Right forelimb (tissue), 1 donor: ENCODE data around the gene BABAM2.
A peak's percentile ranks its signal among the peaks of the same experiment; 100 is the strongest.

Experiments
- DNase-seq: peaks from one replicate; pipeline ENCODE4 v3.0.0-alpha.2; 2018

The BABAM2 gene

DNA sequence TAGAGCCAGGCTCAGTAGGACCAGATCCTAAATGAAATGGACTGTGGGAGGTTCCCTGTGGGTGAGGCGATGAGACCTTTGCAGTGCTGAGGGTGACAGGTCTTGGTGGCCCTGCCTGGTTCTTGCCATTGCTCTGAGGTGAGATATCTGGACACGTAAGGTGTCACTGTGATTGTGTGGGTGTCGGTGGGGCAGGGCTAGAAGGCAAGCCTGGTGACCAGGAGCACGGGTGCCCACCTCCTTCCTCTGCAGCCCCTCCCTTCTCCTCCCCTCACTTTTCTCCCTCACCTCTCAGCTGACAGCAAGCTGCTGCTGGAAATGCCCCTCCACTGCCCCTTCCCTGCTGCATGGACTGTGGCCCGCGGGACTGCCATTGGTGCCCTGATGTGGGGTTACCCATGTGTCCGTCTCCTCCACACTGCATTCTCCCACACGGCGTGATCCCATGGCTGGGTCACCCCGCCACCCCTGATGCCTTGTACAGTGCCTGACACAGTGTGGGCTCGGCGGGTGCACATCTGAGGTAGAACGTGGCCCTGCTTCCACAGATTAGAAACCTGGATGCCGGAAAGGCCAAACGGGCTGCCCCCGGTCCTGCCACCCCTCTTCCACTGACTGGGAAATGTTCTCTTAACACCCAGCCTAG lies 446.6 kb downstream of the BABAM2 start:
- peak; percentile 35 for DNase-seq

GRCh38 chr2:28338046-28338817 lies 447.7 kb downstream of the BABAM2 start:
- DNase-seq, result peak; percentile 81

GRCh38 chr2:28338831-28339321 lies 448.3 kb downstream of the BABAM2 start:
- peak; percentile 43 for DNase-seq

GRCh38 chr2:28339516-28340175 lies 449.1 kb downstream of the BABAM2 start:
- DNase-seq, result peak; percentile 28

DNA sequence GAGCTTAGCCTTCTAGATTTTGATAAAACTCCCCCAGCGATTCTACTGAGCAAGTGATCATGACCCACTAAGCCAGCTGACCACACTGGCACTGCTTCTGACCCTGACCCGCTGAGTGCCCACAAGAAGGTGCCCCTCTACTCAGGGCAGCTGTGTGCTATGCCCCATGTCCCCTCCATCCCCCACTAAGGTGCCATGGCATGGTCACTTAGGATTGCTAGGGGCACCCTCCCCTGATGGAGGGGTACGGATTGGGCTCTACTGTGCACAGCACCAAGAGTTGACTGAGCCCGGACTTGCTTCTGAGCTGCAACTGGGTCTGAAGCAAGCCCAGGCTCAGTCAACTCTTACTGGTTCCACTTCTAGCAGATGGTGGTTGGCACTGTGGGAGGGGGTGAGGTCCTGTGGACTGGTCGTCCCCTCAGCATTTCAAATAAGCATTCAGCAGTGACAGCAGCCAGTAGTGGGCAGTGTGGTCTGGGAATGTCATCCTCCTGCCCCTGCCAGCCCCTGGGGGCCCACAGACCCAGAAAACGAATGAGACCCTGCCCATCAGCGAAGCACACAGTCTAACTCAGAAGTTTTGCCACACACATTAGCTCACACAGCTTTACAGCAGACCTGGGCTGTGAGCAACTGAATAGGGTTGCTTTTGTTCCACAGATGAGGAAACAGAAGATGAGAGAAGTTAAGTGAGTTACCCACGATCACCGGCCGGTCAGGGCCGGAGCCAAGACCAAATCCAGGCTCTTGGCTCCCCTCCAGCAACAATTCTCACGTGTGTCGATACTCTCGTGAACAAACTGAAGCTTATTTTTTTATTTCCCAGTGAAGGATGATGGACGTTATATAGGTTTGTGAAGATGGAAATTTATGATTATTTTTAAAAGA lies 450.0 kb downstream of the BABAM2 start:
- DNase-seq, result no peak

GRCh38 chr2:28341208-28341891 lies 450.8 kb downstream of the BABAM2 start:
- no peak for DNase-seq

- DNase-seq, result no peak
These were observed 451.8 kb downstream of the BABAM2 start for GRCh38 chr2:28342081-28342967.

GRCh38 chr2:28343184-28343942 lies 452.8 kb downstream of the BABAM2 start:
- DNase-seq, result no peak

DNA sequence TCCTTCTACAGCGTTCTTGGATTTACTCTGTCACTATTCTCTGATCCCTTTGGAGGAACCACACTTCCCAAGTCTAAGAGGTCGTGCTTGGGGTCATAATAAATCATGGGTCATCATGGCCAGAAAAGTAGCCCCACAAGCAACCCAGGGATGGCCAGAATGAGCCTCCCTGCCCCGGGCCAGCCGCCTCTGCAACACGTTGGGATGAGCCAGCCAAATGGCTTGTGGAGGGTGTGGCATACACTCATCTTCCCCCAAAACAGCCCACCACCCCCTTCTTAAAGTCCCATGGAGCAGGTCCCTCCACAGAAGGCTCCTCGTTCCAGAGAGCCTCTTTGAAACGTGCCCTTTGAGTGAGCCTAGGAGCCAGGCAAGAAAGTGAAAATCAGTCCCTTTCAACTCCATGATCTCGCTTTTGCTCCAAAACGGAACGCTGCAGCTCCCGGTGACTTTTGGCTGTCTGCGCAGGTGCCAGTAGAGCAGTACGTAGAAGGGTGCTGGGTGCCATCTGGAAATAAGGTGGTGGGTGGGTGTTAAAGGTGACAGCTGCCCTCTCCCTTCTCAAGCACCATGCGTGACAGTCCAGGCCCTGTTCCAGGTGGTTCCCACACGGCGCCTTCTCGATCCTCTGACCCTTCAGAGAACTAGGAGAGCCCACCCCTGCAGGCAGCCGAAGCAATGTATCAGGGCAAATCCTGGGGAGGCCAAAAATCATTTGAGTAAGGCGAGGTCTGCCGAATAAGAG lies 453.6 kb downstream of the BABAM2 start:
- no peak for DNase-seq

DNA sequence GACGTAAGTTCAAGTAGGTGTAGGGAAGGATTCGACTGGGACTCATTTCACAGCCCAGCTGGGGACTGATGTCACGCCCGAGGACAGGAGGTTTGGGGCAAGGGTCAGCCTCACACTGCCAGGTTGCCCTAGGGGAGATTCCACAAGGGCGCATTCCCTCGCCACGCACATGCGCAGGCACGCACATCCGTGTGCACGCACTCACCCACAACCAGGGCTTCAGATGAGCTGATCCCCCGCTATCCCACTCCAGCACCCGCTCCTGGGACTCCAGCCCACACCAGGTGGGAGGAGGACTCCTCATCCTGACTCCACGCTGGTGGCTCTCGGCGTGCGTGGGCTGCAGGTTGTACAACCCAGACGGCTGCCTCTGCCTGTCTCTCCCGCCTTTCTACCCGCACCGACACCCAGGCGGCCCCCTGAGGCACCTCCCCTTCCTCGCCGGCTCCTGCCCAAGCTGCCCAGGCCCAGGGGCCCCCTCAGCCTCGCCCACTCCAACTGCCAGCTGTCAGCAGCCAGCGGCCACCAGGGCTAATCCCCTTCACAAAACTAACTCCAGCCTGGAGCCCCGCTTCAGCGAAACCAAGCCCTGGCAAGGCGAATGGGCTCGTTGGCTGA lies 454.3 kb downstream of the BABAM2 start:
- no peak for DNase-seq

GRCh38 chr2:28345619-28346018 lies 455.1 kb downstream of the BABAM2 start:
- no peak for DNase-seq

GRCh38 chr2:28346587-28346986 lies 456.1 kb downstream of the BABAM2 start:
- no peak for DNase-seq

DNA sequence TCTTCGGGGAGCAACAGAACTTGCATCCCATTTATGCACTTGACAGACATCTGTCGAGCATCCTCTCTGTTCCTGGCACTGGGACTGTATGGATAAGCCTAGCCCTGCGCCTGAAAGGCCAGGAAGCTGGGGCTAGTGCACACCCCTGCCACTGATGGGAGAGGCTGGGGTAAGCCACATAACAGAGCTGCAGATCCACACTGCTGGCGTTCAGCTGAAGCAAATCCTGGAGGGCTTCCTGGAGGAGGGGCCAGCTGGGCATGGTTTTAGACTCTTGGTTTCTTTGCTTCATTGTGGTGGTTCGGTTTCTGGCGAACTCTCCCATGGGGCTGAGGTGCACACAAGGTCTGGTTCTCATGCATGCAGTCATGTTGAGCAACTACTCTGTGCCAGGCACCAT lies 456.7 kb downstream of the BABAM2 start:
- no peak for DNase-seq

- no peak for DNase-seq
These were observed 457.1 kb downstream of the BABAM2 start for GRCh38 chr2:28347596-28347995.

- DNase-seq, result no peak
These were observed 457.6 kb downstream of the BABAM2 start for GRCh38 chr2:28348149-28348567.

- no peak for DNase-seq
These were observed 458.4 kb downstream of the BABAM2 start for GRCh38 chr2:28348921-28349320.

- DNase-seq, result peak; percentile 22
These were observed 459.1 kb downstream of the BABAM2 start for GRCh38 chr2:28349546-28350165.

DNA sequence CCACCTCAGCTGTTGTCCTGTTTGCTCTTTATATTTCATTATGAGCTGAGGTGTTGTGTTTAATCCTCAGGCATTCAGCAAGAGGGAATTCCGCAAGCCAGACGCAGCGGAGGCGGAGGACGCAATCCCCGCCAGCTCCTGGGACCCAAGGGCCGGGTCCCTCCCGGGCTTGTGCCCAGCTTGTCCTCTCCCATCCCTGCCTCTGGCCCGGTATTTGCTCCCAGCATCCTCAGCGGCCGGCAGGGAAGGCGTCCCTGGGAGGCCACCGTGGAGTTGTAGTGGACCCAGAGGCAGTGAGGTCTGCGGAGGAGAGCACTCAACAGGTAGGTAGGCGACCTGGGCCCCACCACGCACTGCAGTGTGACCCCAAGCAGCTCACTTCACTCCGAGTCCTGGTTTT lies 459.7 kb downstream of the BABAM2 start:
- DNase-seq, result peak; percentile 27
